KOPT-K1 (cell line): Measurements from ENCODE around the gene PRRT1.

Experiments used
- H3K27ac ChIP-seq: fragments of 200-600 bp; sonication (generic); 2 replicates; pipeline ENCODE4 v1.5.1; 2016; ENCODE audit warnings: antibody characterized with exemption, mild to moderate bottlenecking, low read depth, low read length; ENCODE audit not compliant: poor library complexity, severe bottlenecking
- H3K36me3 ChIP-seq: fragments of 200-600 bp; sonication (generic); 2 replicates; pipeline ENCODE4 v1.5.1; 2017; ENCODE audit warnings: antibody characterized with exemption, mild to moderate bottlenecking, low read length, moderate library complexity; ENCODE audit not compliant: insufficient read depth
- H3K9me3 ChIP-seq: fragments of 200-600 bp; sonication (generic); 2 replicates; pipeline ENCODE4 v1.5.1; 2017; ENCODE audit warnings: antibody characterized with exemption, low read length, mild to moderate bottlenecking; ENCODE audit not compliant: insufficient read depth, poor library complexity, severe bottlenecking

The PRRT1 gene

DNA sequence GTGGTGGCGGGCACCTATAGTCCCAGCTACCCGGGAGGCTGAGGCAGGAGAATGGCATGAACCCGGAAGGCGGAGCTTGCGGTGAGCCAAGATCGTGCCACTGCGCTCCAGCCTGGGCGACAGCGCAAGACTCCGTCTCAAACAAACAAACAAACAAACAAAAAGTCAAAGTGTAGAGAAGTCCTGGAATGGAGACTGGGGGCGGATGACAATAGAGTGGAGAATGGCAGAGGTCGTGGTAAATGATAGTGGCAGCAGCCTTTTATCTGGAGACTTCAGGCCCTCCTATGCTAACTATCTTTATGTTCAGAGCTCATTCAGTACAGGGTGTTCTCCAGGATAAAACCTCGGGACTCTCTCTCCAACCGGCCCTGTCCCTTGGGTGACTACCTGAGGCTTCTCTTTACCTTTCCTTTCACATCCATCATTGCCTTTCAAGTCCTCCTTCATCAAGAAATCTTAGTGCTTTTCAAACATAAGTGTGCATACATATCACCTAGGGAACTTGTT lies 20.2 kb downstream of the PRRT1 start:
- Histone ChIP-seq H3K36me3 (peaks cover 6% of the 10 kb centered on the region; the same call in 1 of the 2 replicates), H3K27ac (no peak overlapping the region), H3K9me3 (no peaks in the 10 kb centered on the region)

- H3K36me3 ChIP-seq, result peaks cover 25% of the 10 kb centered on the region
- no peaks in the 10 kb centered on the region for H3K9me3 ChIP-seq
- H3K27ac ChIP-seq, result peak overlapping the region; percentile 68
Measured at GRCh38 chr6:32129297-32130088, 22.2 kb downstream of the PRRT1 start.

DNA sequence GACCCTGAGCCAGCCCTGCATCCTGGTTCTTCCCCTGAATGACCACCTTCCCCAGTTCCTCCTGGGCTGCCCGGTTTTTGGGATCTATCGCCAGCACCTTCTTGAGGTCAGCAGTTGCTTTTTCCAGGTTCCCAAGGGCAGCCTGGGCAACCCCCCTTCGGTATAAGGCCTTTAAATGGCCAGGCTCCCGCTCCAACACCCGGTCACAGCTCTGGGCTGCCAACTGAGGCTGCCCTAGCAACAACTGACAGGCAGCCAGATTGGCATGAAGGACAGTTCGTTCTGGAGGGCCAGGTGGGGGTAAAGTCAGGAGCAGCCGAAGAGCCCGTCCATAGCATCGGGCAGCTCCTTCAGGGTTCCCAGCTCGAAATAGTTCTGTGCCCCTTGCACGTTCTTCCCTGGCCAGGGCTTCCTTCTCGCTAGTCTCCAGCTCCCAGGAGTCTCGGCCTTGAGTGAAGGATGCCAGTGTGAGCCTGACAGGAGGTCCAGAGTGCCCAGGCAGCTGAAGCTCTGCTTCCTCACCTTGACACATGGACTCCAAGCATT lies 22.9 kb downstream of the PRRT1 start:
- no peaks in the 10 kb centered on the region for H3K9me3 ChIP-seq
- H3K27ac ChIP-seq, result peak overlapping the region; percentile 68
- peaks cover 32% of the 10 kb centered on the region for H3K36me3 ChIP-seq

DNA sequence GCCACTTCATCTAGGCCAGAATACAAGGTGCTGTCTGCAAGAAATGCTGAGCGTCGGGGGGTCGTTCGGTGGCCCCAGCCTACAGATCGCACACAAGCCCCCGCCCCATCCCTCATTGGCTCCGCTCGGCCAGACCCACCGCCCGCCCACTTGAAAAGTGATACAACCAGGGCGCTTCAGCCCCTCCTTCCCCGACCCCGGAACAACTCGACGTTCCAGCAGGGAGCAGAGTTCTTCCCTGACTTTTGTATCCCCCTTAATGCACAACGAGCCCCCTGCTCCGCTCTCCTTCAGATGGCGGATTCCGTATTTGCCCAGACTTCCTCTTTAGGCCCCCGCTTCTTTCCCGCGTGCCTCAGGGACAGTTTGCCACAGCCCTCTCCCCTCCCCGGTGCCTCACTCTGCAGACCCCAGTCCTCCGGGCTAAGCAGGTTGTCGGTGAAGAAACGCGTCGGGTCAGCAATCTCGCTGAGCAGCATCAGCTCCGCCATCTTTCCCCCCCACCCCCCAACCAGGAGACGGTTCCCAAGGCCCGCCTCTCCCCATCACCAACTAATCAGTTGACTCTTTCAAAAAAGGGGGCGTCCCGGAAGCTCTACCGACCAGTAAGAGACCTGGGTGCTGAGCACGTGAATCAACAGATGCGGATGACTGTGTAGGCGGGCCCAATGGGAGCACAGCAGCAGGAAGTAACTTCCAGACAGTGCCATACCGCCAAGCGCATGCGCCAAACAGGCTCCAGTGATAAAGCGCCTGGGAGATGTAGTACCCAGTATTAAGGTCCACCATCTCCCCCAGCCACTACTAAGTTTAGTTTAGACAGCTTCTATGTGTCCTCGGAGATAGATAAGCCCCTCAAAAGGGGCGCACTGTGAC lies 23.8 kb downstream of the PRRT1 start, which contains the start of gene ATF6B:
ATF6B (minus strand) TSS at position 530 of the 876 bp plus-strand sequence; CDS start at position 491, 39 bp downstream.
- Histone ChIP-seq H3K9me3 (no peaks in the 10 kb centered on the region), H3K36me3 (peaks cover 41% of the 10 kb centered on the region), H3K27ac (peak within 1 kb of the TSS; percentile 82)

DNA sequence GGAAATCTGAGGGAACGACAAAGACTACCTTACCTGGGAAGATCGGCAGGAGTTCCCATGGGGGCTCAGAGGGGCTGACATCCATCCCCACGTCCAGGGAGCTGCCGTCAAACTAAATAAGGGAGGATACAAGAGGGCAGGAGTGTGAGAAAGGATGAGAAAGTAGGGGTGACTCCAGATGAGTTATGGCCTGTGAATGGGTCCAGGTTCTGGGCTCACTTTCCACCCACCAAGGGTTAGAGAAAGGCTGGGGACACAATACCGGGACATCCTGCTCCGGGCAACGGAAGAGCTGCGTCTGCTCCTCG lies 24.4 kb downstream of the PRRT1 start:
- Histone ChIP-seq H3K9me3 (no peaks in the 10 kb centered on the region), H3K36me3 (peaks cover 44% of the 10 kb centered on the region), H3K27ac (peak overlapping the region; percentile 82)

DNA sequence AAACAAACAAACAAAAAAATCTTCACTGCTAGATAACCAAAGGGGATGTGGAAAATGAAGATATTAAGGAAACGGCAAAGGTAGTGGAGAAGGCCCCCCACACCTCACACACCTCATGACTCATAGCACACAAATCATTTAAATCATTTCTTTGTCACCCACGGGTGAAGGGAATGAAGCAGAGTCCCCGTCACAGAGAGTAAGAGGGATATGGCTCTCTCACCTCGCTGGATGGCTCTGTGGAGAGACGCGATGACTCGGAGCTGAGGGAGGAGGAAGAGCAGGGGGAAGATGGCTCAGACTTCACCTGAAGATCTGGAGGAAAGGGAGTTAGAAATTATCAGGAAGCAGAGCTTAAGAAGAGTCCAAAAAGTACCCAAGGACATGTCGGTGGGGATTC lies 24.9 kb downstream of the PRRT1 start:
- peaks cover 48% of the 10 kb centered on the region for H3K36me3 ChIP-seq
- H3K9me3 ChIP-seq, result no peaks in the 10 kb centered on the region
- no peak overlapping the region for H3K27ac ChIP-seq

DNA sequence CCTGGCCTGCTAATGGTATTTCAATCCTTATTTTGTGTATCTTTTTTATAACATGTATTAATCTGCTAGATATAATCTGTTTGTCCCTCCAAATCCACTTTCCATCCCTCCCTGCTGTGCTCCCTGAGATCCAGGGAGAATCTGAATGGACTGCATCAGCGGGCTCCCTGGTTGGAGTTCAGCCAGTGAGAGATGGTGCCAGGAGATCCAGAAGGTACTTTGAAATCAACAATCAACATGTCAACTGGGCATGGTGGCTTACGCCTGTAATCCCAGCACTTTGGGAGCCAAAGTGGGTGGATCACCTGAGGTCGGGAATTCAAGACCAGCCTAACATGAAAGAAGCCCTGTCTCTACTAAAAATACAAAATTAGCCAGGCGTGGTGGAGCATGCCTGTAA lies 28.1 kb downstream of the PRRT1 start:
- Histone ChIP-seq H3K9me3 (no peaks in the 10 kb centered on the region), H3K27ac (no peak overlapping the region), H3K36me3 (peaks cover 77% of the 10 kb centered on the region)

- peaks cover 94% of the 10 kb centered on the region for H3K36me3 ChIP-seq
- H3K9me3 ChIP-seq, result no peaks in the 10 kb centered on the region
- no peak overlapping the region for H3K27ac ChIP-seq
Measured at GRCh38 chr6:32120573-32121059, 31.1 kb downstream of the PRRT1 start.

DNA sequence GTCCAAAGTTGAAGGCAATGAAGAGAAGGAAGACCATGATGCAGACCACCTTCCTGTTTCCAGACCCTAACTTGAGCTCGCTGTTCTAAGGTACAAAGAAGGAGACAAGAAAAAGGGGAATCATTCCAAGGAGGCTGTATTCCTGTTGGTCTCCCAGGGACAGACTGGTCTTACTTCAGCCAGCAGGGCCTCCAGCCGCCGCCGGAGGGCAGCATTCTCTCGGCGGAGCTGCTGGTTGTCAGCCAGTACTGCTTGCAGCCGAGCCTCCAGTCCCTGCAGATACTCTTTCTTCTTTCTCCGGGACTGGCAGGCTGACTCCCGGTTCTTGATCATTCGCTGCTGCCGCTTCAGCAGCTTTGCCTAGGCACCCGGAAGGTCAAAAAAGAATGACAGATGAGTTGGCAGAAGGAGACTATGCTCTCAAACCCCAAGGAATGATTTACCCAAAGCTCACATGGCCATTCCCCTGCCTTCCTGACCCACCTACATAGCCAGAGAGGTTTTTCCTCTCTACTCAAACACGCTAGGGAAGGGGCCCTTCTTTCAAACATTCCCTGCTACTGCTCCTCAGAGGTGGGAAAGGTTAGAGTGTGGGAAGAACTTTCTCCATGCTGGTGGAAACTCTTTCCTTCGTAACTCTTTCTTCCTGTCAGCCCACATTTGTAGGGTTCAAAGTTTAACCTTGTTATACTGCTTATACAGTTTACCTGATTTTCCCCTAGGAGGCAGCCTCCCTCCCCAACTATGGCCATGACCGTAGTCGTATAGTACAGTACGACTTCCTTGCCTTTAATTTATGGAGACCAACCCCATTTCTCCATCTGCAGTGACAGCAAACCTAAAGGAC lies 32.7 kb downstream of the PRRT1 start:
- Histone ChIP-seq H3K9me3 (no peaks in the 10 kb centered on the region), H3K36me3 (peaks cover 87% of the 10 kb centered on the region), H3K27ac (no peak overlapping the region)

- no peaks in the 10 kb centered on the region for H3K9me3 ChIP-seq
- H3K27ac ChIP-seq, result no peak overlapping the region
- H3K36me3 ChIP-seq, result peaks cover 74% of the 10 kb centered on the region
Measured at GRCh38 chr6:32117461-32117860, 34.3 kb downstream of the PRRT1 start.

GRCh38 chr6:32116674-32117073 lies 35.1 kb downstream of the PRRT1 start:
- Histone ChIP-seq H3K9me3 (no peaks in the 10 kb centered on the region), H3K36me3 (peaks cover 67% of the 10 kb centered on the region)

DNA sequence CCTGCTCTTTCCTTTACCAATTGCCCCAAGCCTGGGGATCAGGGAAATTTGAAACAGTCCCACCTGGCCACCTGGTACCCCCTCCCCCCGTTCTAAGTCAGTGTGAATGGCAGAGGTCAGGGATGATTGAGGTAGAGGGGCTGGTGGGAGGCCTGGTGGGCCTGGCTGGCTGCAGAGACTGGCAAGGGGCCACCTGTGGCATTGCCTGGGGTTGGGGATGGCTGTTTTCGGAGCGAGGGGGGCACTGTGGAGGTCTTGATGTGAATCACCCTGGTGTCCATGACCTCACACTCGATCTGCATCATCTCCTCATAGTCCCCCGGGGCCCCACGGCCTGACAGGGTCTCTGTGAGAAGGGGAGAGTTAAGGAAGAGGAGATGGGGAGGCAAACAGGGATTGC lies 36.1 kb downstream of the PRRT1 start:
- Histone ChIP-seq H3K36me3 (peaks cover 57% of the 10 kb centered on the region), H3K9me3 (no peaks in the 10 kb centered on the region), H3K27ac (no peak overlapping the region)

More at GRCh38 chr6:32116674-32117073, 35.1 kb downstream of the PRRT1 start:
- H3K27ac ChIP-seq, result no peak overlapping the region

DNA sequence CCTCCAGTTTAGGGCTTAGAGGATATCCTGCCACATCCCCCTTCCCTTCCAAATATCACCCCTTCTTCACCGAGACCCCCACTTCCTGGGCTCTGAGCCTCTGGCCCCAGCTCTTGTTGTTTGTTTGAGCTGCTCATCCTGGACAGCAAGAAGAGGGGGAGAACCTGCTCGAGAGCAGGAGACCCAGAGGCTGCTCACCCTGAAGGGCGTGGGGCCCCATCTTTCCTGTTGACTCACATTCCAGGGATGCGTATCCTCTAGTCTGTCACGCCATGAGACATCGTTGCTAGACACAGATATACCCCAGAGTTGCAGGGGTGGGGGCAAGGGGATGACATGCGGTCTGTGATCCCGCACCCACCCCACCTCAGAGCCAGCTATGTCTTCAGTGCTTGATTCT lies 36.9 kb downstream of the PRRT1 start:
- Histone ChIP-seq H3K9me3 (no peaks in the 10 kb centered on the region), H3K36me3 (peaks cover 51% of the 10 kb centered on the region), H3K27ac (no peak overlapping the region)
